GM23338 (cell line): ENCODE results near the gene TSR3.

Source experiments
- CREB1 ChIP-seq: fragments of 250-450 bp; sonication (Bioruptor Pico); IDR thresholded peaks from 2 replicates; pipeline ENCODE4 v1.5.0; 2020; ENCODE audit warnings: low read depth, mild to moderate bottlenecking, moderate library complexity
- CTCF ChIP-seq, 2 experiments: fragments of 200-600 bp in 1 of 2; sonication (generic) in 1 of 2; conservative IDR thresholded peaks; 2 replicates each; pipeline versions ENCODE4 v1.5.1 to v1.6.1; 2016 to 2017; ENCODE audit warnings: antibody characterized with exemption in 2 of 2, low read depth in 2 of 2, mild to moderate bottlenecking in 2 of 2, moderate library complexity in 1 of 2
- EZH2 ChIP-seq: fragments of 200-600 bp; sonication (generic); IDR thresholded peaks from one replicate; pipeline ENCODE4 v1.8.0; 2017; ENCODE audit warnings: antibody characterized with exemption, mild to moderate bottlenecking, low read depth; ENCODE audit not compliant: unreplicated experiment
- EZH2phosphoT487 ChIP-seq: fragments of 200-600 bp; sonication (generic); IDR thresholded peaks from one replicate; pipeline ENCODE4 v1.8.1; 2018; ENCODE audit warnings: antibody characterized with exemption; ENCODE audit not compliant: unreplicated experiment
- JUNB ChIP-seq: IDR thresholded peaks from one replicate; pipeline ENCODE4 v1.6.1; 2016; ENCODE audit warnings: antibody characterized with exemption; ENCODE audit not compliant: unreplicated experiment
- POLR2AphosphoS5 ChIP-seq: IDR thresholded peaks from 2 replicates; pipeline ENCODE4 v1.6.1; 2016; ENCODE audit warnings: antibody characterized with exemption, low read depth
- REST ChIP-seq: IDR thresholded peaks from one replicate; pipeline ENCODE4 v1.6.1; 2018; ENCODE audit warnings: antibody characterized with exemption; ENCODE audit not compliant: unreplicated experiment
- ZNF114 ChIP-seq: fragments of 250-450 bp; sonication (Bioruptor Pico); IDR thresholded peaks from 2 replicates; pipeline ENCODE4 v1.5.0; 2020; ENCODE audit warnings: mild to moderate bottlenecking, moderate library complexity
- ZNF331 ChIP-seq: fragments of 250-450 bp; sonication (Bioruptor Pico); IDR thresholded peaks from 2 replicates; pipeline ENCODE4 v1.5.0; 2020; ENCODE audit warnings: low read depth, mild to moderate bottlenecking, moderate library complexity

- TF ChIP-seq EZH2phosphoT487 = no peak
- no peak for TF ChIP-seq ZNF331 (CRISPR knock-in tag)
- no peak for TF ChIP-seq EZH2
- no peak for TF ChIP-seq CTCF (conservative IDR thresholded peaks at IDR 0.05; ENCODE audit: low read depth in 2 of 2)
- TF ChIP-seq POLR2AphosphoS5 = no peak
- TF ChIP-seq JUNB = no peak
- no peak for TF ChIP-seq CREB1
- no peak for TF ChIP-seq ZNF114 (CRISPR knock-in tag)
- TF ChIP-seq REST = no peak
Measured at GRCh38 chr16:1332618-1333148, 19.0 kb downstream of the TSR3 start.
